ENCODE measurements around the gene HGS. TPM values are rescaled to one million over a fixed set of nuclear protein-coding genes. Genes with fewer than 3 reads are reported as not detected.

HGS gene
- total RNA-seq, 1 donor from 2014 or later = 36.6 TPM

DNA sequence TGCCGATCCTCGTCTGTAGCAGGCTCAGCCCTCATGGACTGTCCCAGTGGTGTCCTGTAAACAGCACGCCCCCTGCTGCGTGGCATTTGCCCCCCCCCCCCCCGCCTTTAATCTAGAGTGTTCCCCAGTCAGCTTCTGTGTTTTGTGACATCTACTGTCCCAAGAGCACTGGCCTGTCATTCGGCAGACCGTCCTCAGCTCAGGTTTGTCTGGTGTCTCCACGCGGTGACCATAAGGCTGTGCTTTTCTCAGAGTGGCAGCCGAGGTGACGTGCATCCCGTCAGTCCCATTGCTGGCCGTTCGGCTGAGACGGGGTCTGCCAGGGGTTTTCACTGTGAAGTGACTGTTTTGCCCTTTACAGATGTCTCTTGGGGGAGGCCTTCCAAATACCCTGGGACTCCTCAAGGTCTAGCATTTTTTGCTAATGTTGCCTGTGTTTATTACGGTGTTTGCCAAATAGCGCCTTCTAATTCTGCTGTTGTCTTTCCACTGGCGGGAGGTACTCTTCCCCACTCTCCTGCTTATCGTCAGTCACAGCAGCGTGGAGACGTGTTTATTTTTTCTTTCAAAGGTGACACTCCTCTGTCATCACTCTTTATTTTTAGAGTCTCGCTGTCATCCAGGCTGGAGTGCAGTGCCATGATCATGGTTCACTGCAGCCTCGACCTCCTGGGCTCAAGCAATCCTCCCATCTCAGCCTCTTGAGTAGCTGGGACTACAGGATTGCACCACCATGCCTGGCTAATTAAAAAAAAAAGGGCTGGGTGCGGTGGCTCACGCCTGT lies 13.6 kb downstream of the HGS start:
- peak; percentile 44 for ATAC-seq
- no peak for DNase-seq (ENCODE audit: missing footprints)
- intact Hi-C loops (cut with DNase I) = no loop called here

DNA sequence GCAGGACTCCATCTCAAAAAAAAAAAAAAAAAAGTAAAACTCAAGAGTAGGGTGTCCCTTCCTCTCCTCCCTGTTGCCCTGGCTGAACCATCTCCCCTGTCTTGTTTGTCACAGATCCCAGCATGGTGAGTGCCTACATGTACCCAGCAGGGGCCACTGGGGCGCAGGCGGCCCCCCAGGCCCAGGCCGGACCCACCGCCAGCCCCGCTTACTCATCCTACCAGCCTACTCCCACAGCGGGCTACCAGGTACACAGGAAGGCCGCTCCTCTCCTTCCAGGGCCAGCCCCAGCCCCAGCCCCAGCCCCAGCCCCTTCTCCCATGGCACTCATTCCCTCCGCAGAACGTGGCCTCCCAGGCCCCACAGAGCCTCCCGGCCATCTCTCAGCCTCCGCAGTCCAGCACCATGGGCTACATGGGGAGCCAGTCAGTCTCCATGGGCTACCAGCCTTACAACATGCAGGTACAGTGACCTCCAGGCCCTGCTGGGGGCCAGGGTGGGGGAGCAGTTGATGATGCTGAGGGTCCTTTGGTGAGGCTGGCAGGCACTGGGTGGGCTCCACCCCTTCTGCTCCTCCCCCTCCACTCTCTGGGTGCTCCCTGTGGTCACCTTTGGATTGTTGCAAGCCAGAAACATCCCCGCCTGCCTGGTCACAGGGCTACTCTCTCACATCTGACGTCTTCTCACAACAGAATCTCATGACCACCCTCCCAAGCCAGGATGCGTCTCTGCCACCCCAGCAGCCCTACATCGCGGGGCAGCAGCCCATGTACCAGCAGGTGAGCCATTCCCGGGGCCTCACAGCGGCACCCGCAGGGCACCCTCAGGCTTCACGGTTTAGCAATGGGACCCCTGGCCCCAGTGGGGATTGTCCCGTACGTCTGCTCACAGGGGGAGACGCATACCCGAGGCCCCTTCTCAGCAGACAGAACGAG lies 16.8 kb downstream of the HGS start:
- ATAC-seq (no peak), DNase-seq (ENCODE audit: missing footprints) (no peak)
- intact Hi-C loops (cut with DNase I) = no loop called here

DNA sequence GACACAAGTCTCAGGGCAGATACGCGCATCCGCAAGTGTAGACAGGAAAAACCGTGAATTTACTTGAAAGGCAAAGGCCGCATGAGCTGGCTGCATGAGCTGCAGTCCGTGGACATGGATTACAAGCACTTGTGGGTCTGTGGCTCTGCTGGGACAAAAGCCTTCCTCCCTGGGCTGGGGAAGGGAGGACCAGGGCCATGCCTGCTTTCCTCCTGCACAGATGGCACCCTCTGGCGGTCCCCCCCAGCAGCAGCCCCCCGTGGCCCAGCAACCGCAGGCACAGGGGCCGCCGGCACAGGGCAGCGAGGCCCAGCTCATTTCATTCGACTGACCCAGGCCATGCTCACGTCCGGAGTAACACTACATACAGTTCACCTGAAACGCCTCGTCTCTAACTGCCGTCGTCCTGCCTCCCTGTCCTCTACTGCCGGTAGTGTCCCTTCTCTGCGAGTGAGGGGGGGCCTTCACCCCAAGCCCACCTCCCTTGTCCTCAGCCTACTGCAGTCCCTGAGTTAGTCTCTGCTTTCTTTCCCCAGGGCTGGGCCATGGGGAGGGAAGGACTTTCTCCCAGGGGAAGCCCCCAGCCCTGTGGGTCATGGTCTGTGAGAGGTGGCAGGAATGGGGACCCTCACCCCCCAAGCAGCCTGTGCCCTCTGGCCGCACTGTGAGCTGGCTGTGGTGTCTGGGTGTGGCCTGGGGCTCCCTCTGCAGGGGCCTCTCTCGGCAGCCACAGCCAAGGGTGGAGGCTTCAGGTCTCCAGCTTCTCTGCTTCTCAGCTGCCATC lies 17.7 kb downstream of the HGS start:
- DNase-seq (ENCODE audit: missing footprints) (no peak), ATAC-seq (no peak)
- intact Hi-C loops (cut with DNase I) = no loop called here

DNA sequence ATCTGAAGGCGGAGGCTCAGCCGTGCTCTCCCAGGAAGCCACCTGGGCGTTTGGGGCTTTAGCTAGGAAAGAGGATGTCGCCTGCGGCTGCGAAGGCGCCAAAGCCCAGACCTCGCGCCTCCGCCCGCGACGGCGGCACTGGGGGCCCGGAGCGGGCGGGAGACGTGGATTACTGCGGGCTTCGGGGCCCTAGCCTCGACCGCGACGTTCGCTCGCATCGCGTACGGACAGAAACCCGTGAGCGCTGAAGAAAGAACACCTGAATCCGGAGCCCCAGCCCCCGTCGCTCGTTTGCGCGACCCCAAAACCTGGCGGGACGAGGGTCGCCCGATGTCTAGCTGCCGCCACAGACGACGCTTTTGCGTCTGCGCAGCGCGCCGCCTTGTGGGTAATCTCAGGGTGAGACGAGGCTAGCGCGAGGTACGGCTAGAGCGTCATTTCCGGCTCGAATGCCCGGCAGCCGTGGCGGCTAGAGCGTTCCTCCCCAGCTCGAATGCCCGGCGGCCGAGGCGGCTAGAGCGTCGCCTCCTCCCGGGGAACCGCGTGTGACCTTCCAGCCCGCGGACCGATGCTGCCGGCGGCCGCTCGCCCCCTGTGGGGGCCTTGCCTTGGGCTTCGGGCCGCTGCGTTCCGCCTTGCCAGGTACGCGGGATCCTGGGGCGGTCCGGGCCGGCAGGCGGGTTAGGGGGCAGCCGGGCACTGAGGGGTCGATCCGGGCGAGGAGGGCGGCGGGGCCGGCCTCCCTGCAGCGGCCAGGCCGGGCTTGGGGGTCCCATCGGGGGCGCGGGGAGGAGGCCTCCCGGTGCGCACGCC lies 19.3 kb downstream of the HGS start, which contains the start of gene MRPL12:
MRPL12 (plus strand) TSS at position 434 of the 813 bp plus-strand sequence; CDS start at position 569, 135 bp downstream.
- DNase-seq (ENCODE audit: missing footprints) = peak; percentile 97
- intact Hi-C loops (cut with DNase I) = no loop called here
- ATAC-seq = peak; percentile 94

DNA sequence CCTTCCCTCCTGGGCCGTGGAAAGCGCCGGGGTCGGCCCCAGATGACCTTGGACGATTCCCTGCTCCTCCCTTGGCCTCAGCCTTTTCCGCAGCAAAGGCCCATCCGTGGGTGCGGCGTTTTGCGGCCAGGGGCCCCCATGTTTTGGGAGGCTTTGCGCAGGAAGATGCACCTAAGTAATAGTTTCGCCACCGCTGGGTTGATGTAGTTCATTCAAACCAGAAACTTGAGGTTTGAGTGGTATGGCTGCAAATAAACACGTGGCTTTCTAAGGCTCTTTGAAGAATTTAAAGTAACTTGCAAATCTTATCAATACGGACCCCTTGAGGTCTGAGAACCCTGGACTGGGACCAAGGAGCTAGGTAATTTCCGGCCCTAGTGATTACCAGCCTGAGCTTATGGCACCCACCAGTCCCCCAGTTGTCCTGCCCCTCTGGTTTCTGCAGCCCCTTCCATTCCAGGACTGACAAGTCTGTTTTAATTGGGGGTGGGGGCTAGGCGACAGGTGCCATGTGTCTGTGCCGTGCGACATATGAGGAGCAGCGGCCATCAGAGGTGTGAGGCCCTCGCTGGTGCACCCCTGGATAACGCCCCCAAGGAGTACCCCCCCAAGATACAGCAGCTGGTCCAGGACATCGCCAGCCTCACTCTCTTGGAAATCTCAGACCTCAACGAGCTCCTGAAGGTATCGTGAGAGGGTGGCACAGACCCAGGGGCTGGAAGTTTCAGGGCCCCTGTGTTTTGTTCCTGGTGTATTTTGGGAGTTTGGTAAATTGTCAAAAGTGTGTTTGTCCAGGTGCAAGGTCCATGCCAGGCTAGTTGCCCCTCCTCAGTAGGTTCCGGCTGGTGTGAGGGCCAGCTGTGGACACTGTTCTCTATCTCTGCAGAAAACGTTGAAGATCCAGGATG lies 20.2 kb downstream of the HGS start:
- ATAC-seq = no peak
- intact Hi-C loops (cut with DNase I) = no loop called here
- DNase-seq (ENCODE audit: missing footprints) = no peak

DNA sequence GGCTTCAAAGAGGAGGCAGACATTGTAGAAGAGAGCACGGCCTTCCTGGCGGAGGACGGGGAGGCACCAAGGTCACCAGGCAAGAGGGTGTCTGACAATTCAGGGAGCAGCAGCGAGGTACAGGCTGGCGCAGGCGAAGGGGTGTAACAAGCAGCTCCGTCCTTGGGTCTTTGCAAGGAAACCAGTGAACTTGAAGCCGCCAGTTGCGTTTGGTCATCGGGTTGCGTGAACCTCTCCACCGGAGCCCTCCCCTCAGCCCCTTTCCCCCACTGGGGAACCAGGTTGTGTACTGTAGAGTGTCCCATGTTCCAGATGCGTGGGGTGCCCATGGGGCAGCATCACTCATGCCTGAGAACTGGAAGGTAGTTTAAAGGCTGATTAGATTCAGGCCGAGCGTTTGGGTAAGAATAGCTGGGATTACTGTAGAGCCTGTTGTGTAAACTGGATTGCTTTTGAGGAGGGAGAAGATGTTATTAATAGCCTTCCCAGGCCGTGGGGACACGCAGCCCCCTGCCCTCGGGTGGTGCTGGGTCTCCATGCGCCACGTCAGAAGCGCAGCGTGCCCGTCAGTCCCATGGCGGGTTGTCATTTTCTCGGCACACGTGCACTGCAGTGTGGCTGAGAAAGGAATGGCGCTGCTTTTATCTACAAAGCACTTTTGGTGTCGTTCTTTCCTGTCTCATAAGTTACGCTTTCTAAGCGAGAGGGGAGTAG lies 21.9 kb downstream of the HGS start:
- intact Hi-C loops (cut with DNase I) = no loop called here
- DNase-seq (ENCODE audit: missing footprints) (no peak), ATAC-seq (no peak)

DNA sequence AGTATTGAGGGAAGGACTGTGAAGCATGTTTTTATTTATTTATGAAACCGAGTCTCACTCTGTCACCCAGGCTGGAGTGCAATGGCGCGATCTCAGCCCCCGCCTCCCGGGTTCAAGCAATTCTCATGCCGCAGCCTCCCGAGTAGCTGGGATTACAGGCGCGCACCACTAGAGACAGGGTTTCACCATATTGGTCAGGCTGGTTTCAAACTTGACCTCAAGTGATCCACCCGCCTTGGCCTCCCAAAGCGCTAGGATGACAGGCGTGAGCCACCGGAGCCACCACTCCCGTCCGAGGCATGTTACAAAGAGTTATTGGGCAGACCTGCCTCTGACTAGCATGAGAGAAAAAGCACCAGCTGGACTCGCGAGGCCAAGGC lies 22.4 kb downstream of the HGS start:
- ATAC-seq (no peak), DNase-seq (ENCODE audit: missing footprints) (no peak)
- intact Hi-C loops (cut with DNase I) = no loop called here

DNA sequence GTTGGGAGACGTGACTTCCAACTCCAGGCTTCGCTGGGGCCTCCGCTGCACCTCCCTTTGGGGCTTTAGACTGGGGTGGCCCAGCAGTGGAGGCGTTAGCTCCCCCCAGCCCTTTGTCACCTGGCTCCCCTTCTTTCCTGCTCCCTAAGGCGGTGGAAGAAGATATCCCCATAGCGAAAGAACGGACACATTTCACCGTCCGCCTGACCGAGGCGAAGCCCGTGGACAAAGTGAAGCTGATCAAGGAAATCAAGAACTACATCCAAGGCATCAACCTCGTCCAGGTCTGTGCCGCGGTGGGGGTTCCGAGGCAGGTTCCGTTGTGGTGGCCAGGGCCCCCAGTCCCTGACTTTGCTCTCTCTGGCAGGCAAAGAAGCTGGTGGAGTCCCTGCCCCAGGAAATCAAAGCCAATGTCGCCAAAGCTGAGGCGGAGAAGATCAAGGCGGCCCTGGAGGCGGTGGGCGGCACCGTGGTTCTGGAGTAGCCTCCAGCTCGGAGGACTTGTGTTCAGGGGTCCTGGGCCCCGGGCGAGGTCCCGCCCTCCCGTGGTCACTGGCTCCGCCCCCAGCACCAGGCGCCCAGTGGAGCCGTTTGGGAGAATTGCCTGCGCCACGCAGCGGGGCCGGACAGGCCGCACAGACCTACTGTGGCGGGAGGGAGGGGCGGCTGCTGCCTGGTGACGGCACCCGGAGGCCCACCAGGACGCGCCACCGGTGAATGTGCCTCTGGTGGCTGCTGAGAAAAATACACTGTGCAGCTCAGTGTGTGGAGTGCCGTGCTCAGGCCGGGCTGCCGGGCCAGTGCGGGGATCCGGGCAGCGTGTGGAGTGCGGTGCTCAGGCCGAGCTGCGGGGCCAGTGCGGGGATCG lies 23.2 kb downstream of the HGS start:
- ATAC-seq (no peak), DNase-seq (ENCODE audit: missing footprints) (no peak)
- intact Hi-C loops (cut with DNase I) = no loop called here

DNA sequence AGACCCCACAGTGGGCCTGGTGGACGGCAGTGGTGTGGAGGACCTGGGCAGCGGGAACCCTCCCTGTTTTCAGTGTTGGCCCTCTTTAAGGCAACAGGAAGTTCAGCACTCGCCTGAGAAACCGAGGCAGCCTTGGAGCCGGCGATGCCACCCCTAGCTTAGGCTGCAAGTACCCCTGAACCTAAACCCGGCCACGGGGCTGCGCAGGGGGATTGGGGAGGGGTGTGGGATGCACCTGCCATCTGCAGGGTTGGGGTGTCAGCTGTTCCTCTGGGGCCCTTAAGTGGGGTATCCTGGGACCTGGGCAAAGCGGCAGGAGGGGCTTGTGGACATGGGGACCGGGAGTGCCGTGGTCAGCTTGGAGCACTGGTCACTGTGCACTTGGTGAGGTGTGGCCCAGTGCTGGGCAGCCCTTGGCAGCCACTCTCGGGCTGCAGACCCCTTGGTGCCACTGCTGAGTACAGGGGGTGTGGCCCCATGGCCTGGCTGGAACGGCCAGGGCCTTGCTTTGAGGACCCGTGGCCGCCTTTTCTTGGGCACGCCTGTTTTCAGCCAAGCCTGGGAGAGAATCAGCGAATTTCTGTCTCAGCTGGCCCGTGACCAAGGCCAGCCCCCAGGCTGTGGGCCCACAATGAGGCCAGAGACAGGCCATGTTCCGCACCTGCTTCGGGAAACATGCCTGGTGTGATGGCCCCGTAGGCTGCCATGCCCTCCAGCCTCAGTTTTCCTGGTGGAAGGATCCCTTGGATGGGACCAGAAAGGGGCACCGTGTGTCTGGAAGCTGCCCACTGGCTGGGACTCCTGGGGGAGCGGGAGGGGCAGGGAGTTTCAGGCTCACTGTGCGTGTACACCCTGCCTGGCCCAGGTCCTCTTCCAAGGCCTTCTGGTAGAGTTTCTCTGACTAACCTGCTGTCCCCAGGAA lies 24.2 kb downstream of the HGS start:
- ATAC-seq = no peak
- DNase-seq (ENCODE audit: missing footprints) = no peak
- intact Hi-C loops (cut with DNase I) = no loop called here

DNA sequence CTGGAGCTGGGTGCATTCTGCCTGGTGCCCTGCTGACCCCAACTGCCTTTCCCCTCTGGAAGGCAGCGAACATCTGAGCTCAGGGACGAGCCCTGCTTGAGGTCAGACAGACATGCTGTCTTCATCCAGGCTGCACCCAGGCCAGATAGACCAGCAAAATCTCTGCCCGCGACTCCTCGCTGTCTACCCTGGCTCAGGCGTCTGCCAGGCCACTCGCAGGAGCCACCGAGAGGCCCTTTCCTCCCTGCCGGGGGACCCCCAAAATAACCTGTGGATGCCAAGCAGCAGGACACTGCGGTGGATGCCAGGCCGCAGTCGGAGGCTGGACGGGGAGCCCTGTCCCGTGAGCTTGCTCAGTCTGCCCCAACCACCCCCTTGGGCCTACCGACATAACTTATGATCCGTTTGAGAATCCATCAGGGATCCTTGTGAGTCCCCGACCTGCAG lies 25.0 kb downstream of the HGS start:
- DNase-seq (ENCODE audit: missing footprints) (no peak), ATAC-seq (no peak)
- intact Hi-C loops (cut with DNase I) = no loop called here

DNA sequence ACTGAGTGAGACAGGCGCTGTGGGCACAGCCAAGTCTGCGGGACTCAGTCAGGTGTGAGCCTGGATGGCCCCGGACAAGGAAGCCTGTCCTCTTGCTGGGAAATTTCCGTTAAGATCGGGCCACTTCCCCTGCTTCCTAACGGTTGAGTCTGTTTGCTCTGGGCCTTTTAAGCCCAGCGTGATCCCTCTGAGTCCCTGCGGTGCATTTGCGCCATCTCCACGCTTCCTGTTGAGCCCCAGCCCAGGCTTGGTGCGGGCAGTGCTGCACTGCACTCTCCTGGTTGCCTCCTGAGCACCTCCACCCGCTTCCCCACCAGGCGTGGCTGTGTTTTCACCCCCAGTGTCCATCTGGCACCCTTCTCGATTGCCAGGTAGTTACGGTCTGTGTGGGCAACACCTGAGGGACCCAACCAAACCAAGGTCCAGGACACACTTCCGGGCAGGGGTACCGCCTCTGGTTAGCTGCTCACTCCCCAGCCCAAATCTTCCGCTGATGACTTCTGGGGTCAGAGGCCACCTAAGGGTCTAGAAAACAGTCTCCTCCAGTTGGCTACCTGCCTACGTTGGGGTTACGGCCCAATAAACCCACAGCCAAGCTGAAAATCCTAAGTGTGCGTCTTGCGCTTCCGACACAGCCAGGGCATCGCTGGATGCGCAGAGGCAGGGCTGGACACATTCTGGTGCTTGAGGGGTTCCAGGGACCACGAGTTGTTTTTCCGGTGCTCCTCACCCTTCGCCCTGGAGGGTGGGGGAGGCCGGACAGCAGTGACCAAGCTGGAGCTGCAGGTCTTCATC lies 26.9 kb downstream of the HGS start:
- DNase-seq (ENCODE audit: missing footprints) (no peak), ATAC-seq (no peak)
- intact Hi-C loops (cut with DNase I) = no loop called here

DNA sequence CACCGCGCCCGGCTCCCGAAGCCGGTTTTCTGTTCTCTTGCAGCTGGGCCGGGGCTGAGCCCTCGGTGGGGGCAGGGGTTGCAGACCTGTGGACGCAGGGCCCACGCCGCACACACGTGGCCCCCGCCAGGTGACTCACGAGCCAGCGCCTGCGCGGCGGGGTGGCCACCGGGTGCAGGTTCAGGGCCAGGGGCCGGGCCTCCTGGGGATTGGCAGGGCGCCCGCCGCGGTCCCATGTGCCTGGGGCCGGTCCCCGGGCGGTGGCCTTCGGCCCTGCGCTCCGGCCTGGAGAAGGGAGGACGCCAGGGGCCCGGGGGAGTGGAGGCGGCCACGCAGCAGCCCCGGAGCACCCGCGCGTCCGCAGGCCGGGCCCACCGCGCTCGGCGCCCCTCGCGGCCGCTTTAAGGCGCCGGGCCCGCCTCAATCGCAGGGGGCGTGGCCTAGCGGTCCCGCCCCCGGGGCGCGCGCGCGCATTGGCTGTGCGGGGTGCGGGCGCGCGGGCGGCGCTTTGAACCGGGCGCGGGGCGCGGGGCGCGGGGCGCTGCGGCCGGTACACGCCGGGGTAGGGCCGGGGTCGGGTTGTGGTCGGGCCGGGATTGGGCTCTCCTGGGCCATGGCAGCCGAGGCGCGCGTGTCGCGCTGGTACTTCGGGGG lies 28.1 kb downstream of the HGS start, which contains the start of gene SLC25A10:
SLC25A10 (plus strand) TSS at position 471 of the 654 bp plus-strand sequence; CDS start at position 614, 143 bp downstream.
- DNase-seq (ENCODE audit: missing footprints) (peak; percentile 87), ATAC-seq (peak; percentile 80)
- intact Hi-C loops (cut with DNase I) = no loop called here

DNA sequence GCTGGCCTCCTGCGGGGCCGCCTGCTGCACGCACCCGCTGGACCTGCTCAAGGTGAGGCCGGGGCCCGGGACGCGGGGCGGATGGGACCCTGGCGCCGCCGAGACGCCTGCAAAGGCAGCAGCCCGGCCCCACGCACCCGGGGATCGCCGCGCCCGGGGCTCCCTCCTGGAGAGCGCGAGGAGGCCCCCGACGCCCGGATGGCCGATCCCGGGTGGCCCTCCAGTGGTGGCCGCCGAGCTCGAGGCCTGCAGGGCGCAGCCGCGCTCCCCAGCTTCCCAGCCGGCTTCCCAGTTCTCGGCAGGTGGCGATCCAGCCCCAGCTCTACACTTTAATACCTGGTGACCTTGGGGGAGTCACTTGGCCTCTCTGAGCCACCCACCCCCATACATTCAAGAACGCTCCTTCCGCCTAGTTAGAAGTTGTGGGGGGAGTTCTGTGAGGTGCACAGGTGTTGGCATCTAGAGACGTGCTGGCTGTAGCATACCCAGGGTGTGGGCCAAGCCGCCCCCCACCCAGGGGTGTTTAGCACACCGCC lies 28.7 kb downstream of the HGS start:
- intact Hi-C loops (cut with DNase I) = no loop called here
- ATAC-seq (no peak), DNase-seq (ENCODE audit: missing footprints) (peak; percentile 75)

Data from Right ventricle myocardium inferior (tissue), 1 donor.